H7 (cell line): Measurements from ENCODE around the gene CHST10. TPM values are rescaled to one million over a fixed set of nuclear protein-coding genes. Genes with fewer than 3 reads are reported as not detected.
"Not testable (repeated sequence)": the region's sequence is repeated elsewhere in the genome, so short reads cannot be mapped to it uniquely, and the experiment has no call there.

ENCODE experiments used
- DNase-seq: peaks from one replicate; pipeline ENCODE4 v3.0.0; 2012
- H3K27me3 ChIP-seq: 2 replicates; pipeline ENCODE4 v1.6.0; 2011; ENCODE audit warnings: mild to moderate bottlenecking, low read length; ENCODE audit not compliant: control insufficient read depth, insufficient read depth
- H3K36me3 ChIP-seq: replicated peaks from 2 replicates; pipeline ENCODE4 v1.5.1; 2011; ENCODE audit warnings: low read length; ENCODE audit not compliant: control insufficient read depth, insufficient read depth
- H3K4me3 ChIP-seq: 2 replicates; pipeline ENCODE4 v1.5.1; 2011; ENCODE audit warnings: low read depth, mild to moderate bottlenecking, control low read depth, low read length, moderate library complexity; ENCODE audit not compliant: insufficient read depth
- total RNA-seq: library from RNA; depleted of rRNA; stranded (reverse); fragments of >200 nt; shearing (Covaris generic); gene quantifications from 2 replicates; pipeline ENCODE4 v1.2.3, GENCODE V29; 2014; rRNA removed

CHST10 gene
- total RNA-seq, 1 experiment from 2014 or later, result 24.8 TPM

GRCh38 chr2:100352521-100352920 is 64.9 kb downstream of the CHST10 start:
- DNase-seq, result no peak
- H3K36me3 ChIP-seq, result no peaks in the 10 kb centered on the region
- no peaks in the 10 kb centered on the region for H3K27me3 ChIP-seq
- no peak overlapping the region for H3K4me3 ChIP-seq

- no peaks in the 10 kb centered on the region for H3K27me3 ChIP-seq
- no peak overlapping the region for H3K4me3 ChIP-seq
- no peak for DNase-seq
- H3K36me3 ChIP-seq, result no peaks in the 10 kb centered on the region
Observed at GRCh38 chr2:100350661-100351185, 66.7 kb downstream of the CHST10 start.

GRCh38 chr2:100345144-100345543 is 72.3 kb downstream of the CHST10 start:
- H3K27me3 ChIP-seq, H3K36me3 ChIP-seq, DNase-seq, H3K4me3 ChIP-seq: not testable (repeated sequence)

GRCh38 chr2:100344433-100344832 is 73.0 kb downstream of the CHST10 start:
- Histone ChIP-seq H3K27me3 (no peaks in the 10 kb centered on the region), H3K36me3 (no peaks in the 10 kb centered on the region)
- no peak for DNase-seq

GRCh38 chr2:100342466-100342865 is 75.0 kb downstream of the CHST10 start:
- H3K36me3 ChIP-seq, DNase-seq, H3K4me3 ChIP-seq, H3K27me3 ChIP-seq: not testable (repeated sequence)

More at GRCh38 chr2:100344433-100344832, 73.0 kb downstream of the CHST10 start:
- no peak overlapping the region for H3K4me3 ChIP-seq

Other genes with a start within 250 kb of the CHST10 start
- 0.04 TPM in 1 of 2 replicates, not detected in the other for gene LONRF2, start 95.2 kb downstream of the CHST10 start, total RNA-seq
- not detected in 2 replicates for gene NMS, start 52.8 kb upstream of the CHST10 start, total RNA-seq
- gene PDCL3, start 145.3 kb upstream of the CHST10 start, total RNA-seq, result 11.7 and 14.2 TPM in 2 replicates